H9 (cell line): ENCODE data around the gene DCHS2. TPM values are rescaled to one million over a fixed set of nuclear protein-coding genes. Genes with fewer than 3 reads are reported as not detected.

Experiments used
- DNase-seq: peaks from one replicate; pipeline ENCODE4 v3.0.0-alpha.2; 2017
- H2AFZ ChIP-seq: one replicate; pipeline ENCODE4 v1.6.1; 2013; ENCODE audit warnings: mild to moderate bottlenecking, low read length, control low read depth, moderate library complexity
- H2AK5ac ChIP-seq: 2 replicates; pipeline ENCODE4 v1.6.1; 2013; ENCODE audit warnings: low read length, control low read depth, mixed read lengths; ENCODE audit not compliant: insufficient read length
- H2BK120ac ChIP-seq: one replicate; pipeline ENCODE4 v1.6.1; 2013; ENCODE audit warnings: low read depth, mild to moderate bottlenecking, low read length, control low read depth, inconsistent platforms; ENCODE audit not compliant: poor library complexity, severe bottlenecking
- H2BK12ac ChIP-seq: 2 replicates; pipeline ENCODE4 v1.6.1; 2013; ENCODE audit warnings: low read length, control low read depth, mixed read lengths, low read depth; ENCODE audit not compliant: insufficient read length
- H2BK15ac ChIP-seq: 2 replicates; pipeline ENCODE4 v1.6.1; 2013; ENCODE audit warnings: low read depth, low read length, control low read depth
- H2BK20ac ChIP-seq: one replicate; pipeline ENCODE4 v1.6.1; 2013; ENCODE audit warnings: low read depth, mild to moderate bottlenecking, low read length, control low read depth, inconsistent platforms; ENCODE audit not compliant: poor library complexity, severe bottlenecking
- H2BK5ac ChIP-seq: 2 replicates; pipeline ENCODE4 v1.6.1; 2013; ENCODE audit warnings: low read length, control low read depth, mixed read lengths; ENCODE audit not compliant: insufficient read length
- H3K14ac ChIP-seq: 2 replicates; pipeline ENCODE4 v1.6.1; 2013; ENCODE audit warnings: low read length, control low read depth; ENCODE audit not compliant: insufficient read depth
- H3K18ac ChIP-seq: 2 replicates; pipeline ENCODE4 v1.6.1; 2013; ENCODE audit warnings: low read depth, mild to moderate bottlenecking, mixed read lengths, low read length, control low read depth; ENCODE audit not compliant: insufficient read length
- H3K23ac ChIP-seq: 2 replicates; pipeline ENCODE4 v1.6.1; 2013; ENCODE audit warnings: low read length, control low read depth, mixed read lengths, low read depth; ENCODE audit not compliant: insufficient read length
- H3K23me2 ChIP-seq: 2 replicates; pipeline ENCODE4 v1.6.1; 2013; ENCODE audit warnings: low read depth, mild to moderate bottlenecking, mixed read lengths, low read length, control low read depth; ENCODE audit not compliant: insufficient read length, poor library complexity, severe bottlenecking
- H3K27ac ChIP-seq: 2 replicates; pipeline ENCODE4 v1.5.1; 2013; ENCODE audit warnings: low read length, control low read depth, mixed read lengths, low read depth; ENCODE audit not compliant: insufficient read length
- H3K27me3 ChIP-seq: 2 replicates; pipeline ENCODE4 v1.6.1; 2013; ENCODE audit warnings: low read length, control low read depth, inconsistent platforms; ENCODE audit not compliant: insufficient read depth
- H3K4ac ChIP-seq: 2 replicates; pipeline ENCODE4 v1.6.1; 2013; ENCODE audit warnings: low read depth, mild to moderate bottlenecking, control low read depth, inconsistent platforms, low read length, moderate library complexity
- H3K4me1 ChIP-seq: 2 replicates; pipeline ENCODE4 v1.6.1; 2013; ENCODE audit warnings: low read length, control low read depth, inconsistent platforms; ENCODE audit not compliant: insufficient read depth
- H3K4me2 ChIP-seq: 2 replicates; pipeline ENCODE4 v1.6.1; 2013; ENCODE audit warnings: low read length, control low read depth, mixed read lengths; ENCODE audit not compliant: insufficient read length, insufficient read depth
- H3K56ac ChIP-seq: 2 replicates; pipeline ENCODE4 v1.6.1; 2013; ENCODE audit warnings: low read depth, mild to moderate bottlenecking, mixed read lengths, low read length, control low read depth; ENCODE audit not compliant: insufficient read length
- H3K79me1 ChIP-seq: 2 replicates; pipeline ENCODE4 v1.6.1; 2013; ENCODE audit warnings: low read depth, mild to moderate bottlenecking, moderate library complexity, low read length, control low read depth, inconsistent platforms; ENCODE audit not compliant: insufficient read depth, poor library complexity, severe bottlenecking
- H3K79me2 ChIP-seq: 2 replicates; pipeline ENCODE4 v1.6.1; 2013; ENCODE audit warnings: low read length, control low read depth, inconsistent platforms; ENCODE audit not compliant: insufficient read depth
- H3K9ac ChIP-seq: 2 replicates; pipeline ENCODE4 v1.6.1; 2013; ENCODE audit warnings: low read length, control low read depth, mixed read lengths; ENCODE audit not compliant: insufficient read length; ENCODE audit errors: extremely low read depth
- H3K9me3 ChIP-seq: one replicate; pipeline ENCODE4 v1.6.1; 2013; ENCODE audit warnings: low read depth, low read length, inconsistent platforms; ENCODE audit not compliant: control insufficient read depth
- H3T11ph ChIP-seq: one replicate; pipeline ENCODE4 v1.6.1; 2013; ENCODE audit warnings: mild to moderate bottlenecking, low read length, control low read depth, inconsistent platforms
- H4K20me1 ChIP-seq: one replicate; pipeline ENCODE4 v1.6.1; 2013; ENCODE audit not compliant: control insufficient read depth, insufficient read length, insufficient read depth
- H4K5ac ChIP-seq: 2 replicates; pipeline ENCODE4 v1.6.1; 2013; ENCODE audit warnings: low read depth, mild to moderate bottlenecking, mixed read lengths, low read length, control low read depth; ENCODE audit not compliant: insufficient read length
- H4K8ac ChIP-seq: replicated peaks from 2 replicates; pipeline ENCODE4 v1.6.1; 2013; ENCODE audit warnings: low read length, control low read depth, mixed read lengths, low read depth; ENCODE audit not compliant: insufficient read length
- H4K91ac ChIP-seq: 2 replicates; pipeline ENCODE4 v1.6.1; 2013; ENCODE audit warnings: low read depth, mild to moderate bottlenecking, moderate library complexity, mixed read lengths, low read length, control low read depth; ENCODE audit not compliant: insufficient read length
- H3K27ac Mint-ChIP-seq, 3 experiments: 2 replicates in 2 of 3; 3 replicates in 1 of 3; pipeline ENCODE4 v1.8.0; 2020 to 2021; ENCODE audit warnings: mixed read lengths in 3 of 3, mild to moderate bottlenecking in 1 of 3, moderate library complexity in 1 of 3
- H3K27me3 Mint-ChIP-seq: 2 replicates; pipeline ENCODE4 v1.8.0; 2021; ENCODE audit warnings: low read depth, mild to moderate bottlenecking, moderate library complexity, mixed read lengths
- H3K36me3 Mint-ChIP-seq, 3 experiments: 2 replicates in 2 of 3; 3 replicates in 1 of 3; pipeline ENCODE4 v1.8.0; 2020 to 2021; ENCODE audit warnings: low read depth in 3 of 3, mixed read lengths in 3 of 3; ENCODE audit not compliant: insufficient read depth in 1 of 3
- H3K4me1 Mint-ChIP-seq, 2 experiments: 2 replicates each; pipeline ENCODE4 v1.8.0; 2020; ENCODE audit warnings: mixed read lengths in 2 of 2
- H3K4me3 Mint-ChIP-seq, 2 experiments: 2 replicates in 1 of 2; 3 replicates in 1 of 2; pipeline ENCODE4 v1.8.0; 2020 to 2021; ENCODE audit warnings: mild to moderate bottlenecking in 2 of 2, mixed read lengths in 2 of 2, moderate library complexity in 1 of 2
- H3K9me3 Mint-ChIP-seq, 2 experiments: 2 replicates in 1 of 2; 3 replicates in 1 of 2; pipeline ENCODE4 v1.8.0; 2020; ENCODE audit warnings: mild to moderate bottlenecking in 2 of 2, mixed read lengths in 2 of 2, moderate library complexity in 1 of 2
- WGBS: extraction: QIAGEN DNeasy Blood & Tissue Kit; methylation state at CpG from one replicate; pipeline ENCODE4 v1.1.7; 2013; ENCODE audit warnings: missing lambda C conversion rate, low lambda C conversion rate, mixed read lengths; ENCODE audit not compliant: insufficient read length; ENCODE audit errors: extremely low coverage; 5-methylcytosine and 5-hydroxymethylcytosine counted together
- total RNA-seq: library from RNA; stranded (reverse); gene quantifications from 2 replicates; pipeline ENCODE4 v1.2.1, GENCODE V29; 2021
- TF ChIP-seq, protein P1 (sequence below): fragments of 200-600 bp; sonication (generic); conservative IDR thresholded peaks from 3 replicates; pipeline ENCODE4 v1.8.0; 2021; ENCODE audit warnings: antibody characterized with exemption, mild to moderate bottlenecking

The DCHS2 gene
- total RNA-seq, 1 experiment from 2014 or later, result 0.57 TPM

- Mint-ChIP-seq H3K4me1 (peaks cover 4 to 14% of the 10 kb centered on the region in 2 experiments), H3K9me3 (no peaks in the 10 kb centered on the region), H3K36me3 (no peaks in the 10 kb centered on the region), H3K4me3 (no peak overlapping the region), H3K27ac (no peak overlapping the region), H3K27me3 (peaks cover 3% of the 10 kb centered on the region)
- no peak overlapping the region for H2AK5ac ChIP-seq
- no peak overlapping the region for H2BK20ac ChIP-seq
- no peak overlapping the region for H4K8ac ChIP-seq
- H4K91ac ChIP-seq, result no peak overlapping the region
- H3K18ac ChIP-seq, result no peak overlapping the region
- no peak overlapping the region for H2AFZ ChIP-seq
- H2BK120ac ChIP-seq, result no peak overlapping the region
- no peaks in the 10 kb centered on the region for H3K79me2 ChIP-seq
- no peak overlapping the region for H3K4ac ChIP-seq
- no peak overlapping the region for H3K27ac ChIP-seq
- H2BK5ac ChIP-seq, result no peak overlapping the region
- TF ChIP-seq, protein P1, sequence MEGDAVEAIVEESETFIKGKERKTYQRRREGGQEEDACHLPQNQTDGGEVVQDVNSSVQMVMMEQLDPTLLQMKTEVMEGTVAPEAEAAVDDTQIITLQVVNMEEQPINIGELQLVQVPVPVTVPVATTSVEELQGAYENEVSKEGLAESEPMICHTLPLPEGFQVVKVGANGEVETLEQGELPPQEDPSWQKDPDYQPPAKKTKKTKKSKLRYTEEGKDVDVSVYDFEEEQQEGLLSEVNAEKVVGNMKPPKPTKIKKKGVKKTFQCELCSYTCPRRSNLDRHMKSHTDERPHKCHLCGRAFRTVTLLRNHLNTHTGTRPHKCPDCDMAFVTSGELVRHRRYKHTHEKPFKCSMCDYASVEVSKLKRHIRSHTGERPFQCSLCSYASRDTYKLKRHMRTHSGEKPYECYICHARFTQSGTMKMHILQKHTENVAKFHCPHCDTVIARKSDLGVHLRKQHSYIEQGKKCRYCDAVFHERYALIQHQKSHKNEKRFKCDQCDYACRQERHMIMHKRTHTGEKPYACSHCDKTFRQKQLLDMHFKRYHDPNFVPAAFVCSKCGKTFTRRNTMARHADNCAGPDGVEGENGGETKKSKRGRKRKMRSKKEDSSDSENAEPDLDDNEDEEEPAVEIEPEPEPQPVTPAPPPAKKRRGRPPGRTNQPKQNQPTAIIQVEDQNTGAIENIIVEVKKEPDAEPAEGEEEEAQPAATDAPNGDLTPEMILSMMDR, result no peak
- H3K4me2 ChIP-seq, result no peak overlapping the region
- no peak overlapping the region for H3T11ph ChIP-seq
- H4K20me1 ChIP-seq, result no peaks in the 10 kb centered on the region
- no peaks in the 10 kb centered on the region for H3K27me3 ChIP-seq
- H3K23me2 ChIP-seq, result no peaks in the 10 kb centered on the region
- no peak for DNase-seq
- no peaks in the 10 kb centered on the region; the same call in 1 of the 2 replicates for H3K4me1 ChIP-seq
- H2BK15ac ChIP-seq, result no peak overlapping the region
- no peak overlapping the region for H2BK12ac ChIP-seq
- H3K56ac ChIP-seq, result no peak overlapping the region
- no peak overlapping the region for H3K9ac ChIP-seq
- H3K9me3 ChIP-seq, result no peaks in the 10 kb centered on the region
- H3K79me1 ChIP-seq, result no peaks in the 10 kb centered on the region
- H4K5ac ChIP-seq, result no peak overlapping the region
- H3K14ac ChIP-seq, result no peak overlapping the region
- H3K23ac ChIP-seq, result no peak overlapping the region
- WGBS, result no CpG with 5 or more reads among the region's 4 CpGs
Measured at GRCh38 chr4:154368060-154368459, 123.5 kb downstream of the DCHS2 start.
